Endothelial cell of umbilical vein (primary cell): Measurements from ENCODE around the gene OCIAD1. TPM values are rescaled to one million over a fixed set of nuclear protein-coding genes. Genes with fewer than 3 reads are reported as not detected.

ENCODE experiments used
- BruUV-seq: library from RNA; stranded (reverse); fragments of 400-500 nt; replicated peaks from 2 replicates; lab custom pipeline; 2021; lab: Mats Ljungman, UMichigan
- CTCF ChIA-PET: fragments of 300-600, 350-600 bp; sonication (Branson Sonifier 250); formaldehyde crosslinking; loops from one replicate; lab custom pipeline; 2021; ENCODE audit warnings: antibody characterized with exemption, inconsistent platforms; lab: Charles Lee
- POLR2A ChIA-PET: fragments of 300-600, 350-600 bp; sonication (Branson Sonifier 250); formaldehyde crosslinking; loops from one replicate; lab custom pipeline; 2021; ENCODE audit warnings: antibody characterized with exemption, inconsistent platforms; lab: Charles Lee
- DNase-seq: peaks from one replicate; pipeline ENCODE4 v3.0.0-alpha.2; 2011; ENCODE audit warnings: low read depth, low spot score
- FAIRE-seq: peaks from 2 replicates; lab custom pipeline; 2011; peaks lifted over from hg19 to GRCh38; lab: Jason Lieb, UNC
- H2AFZ ChIP-seq: 2 replicates; pipeline ENCODE4 v1.6.0; 2012; ENCODE audit warnings: low read depth, low read length, control low read depth, inconsistent platforms
- H3K27ac ChIP-seq: 2 replicates; pipeline ENCODE4 v1.5.1; 2011; ENCODE audit warnings: low read depth, mild to moderate bottlenecking, control low read depth, low read length, moderate library complexity; ENCODE audit not compliant: insufficient read depth
- H3K27me3 ChIP-seq, 2 experiments: 2 replicates each; pipeline versions ENCODE4 v1.6.0 to v1.6.1; 2011; ENCODE audit warnings: low read length in 2 of 2, mixed read lengths in 1 of 2; ENCODE audit not compliant: control insufficient read depth in 2 of 2, insufficient read depth in 2 of 2
- H3K36me3 ChIP-seq, 2 experiments: 2 replicates in 1 of 2; 3 replicates in 1 of 2; pipeline ENCODE4 v1.5.1; 2011; ENCODE audit warnings: low read length in 2 of 2, mild to moderate bottlenecking in 1 of 2, moderate library complexity in 1 of 2; ENCODE audit not compliant: control insufficient read depth in 2 of 2, insufficient read depth in 2 of 2; ENCODE audit errors: extremely low read depth in 1 of 2
- H3K4me1 ChIP-seq: 3 replicates; pipeline ENCODE4 v1.5.1; 2011; ENCODE audit warnings: mild to moderate bottlenecking, low read length; ENCODE audit not compliant: control insufficient read depth, insufficient read depth; ENCODE audit errors: extremely low read depth
- H3K4me2 ChIP-seq: 2 replicates; pipeline ENCODE4 v1.6.1; 2011; ENCODE audit warnings: low read length, control low read depth, mixed read lengths; ENCODE audit not compliant: insufficient read depth
- H3K4me3 ChIP-seq, 3 experiments: fragments of 200-600 bp in 1 of 3; sonication (generic), shearing (Covaris generic) in 1 of 3; replicated peaks in 1 of 3; 2 replicates each; pipeline ENCODE4 v1.5.1; 2011 to 2016; ENCODE audit warnings: control low read depth in 3 of 3, low read length in 3 of 3, mild to moderate bottlenecking in 2 of 3, inconsistent platforms in 1 of 3, low read depth in 1 of 3, moderate library complexity in 1 of 3; ENCODE audit not compliant: insufficient read depth in 1 of 3
- H3K79me2 ChIP-seq: 2 replicates; pipeline ENCODE4 v1.6.0; 2012; ENCODE audit warnings: low read length, inconsistent platforms; ENCODE audit not compliant: control insufficient read depth, insufficient read depth
- H3K9ac ChIP-seq: replicated peaks from 2 replicates; pipeline ENCODE3; 2011; ENCODE audit warnings: low read length, control low read depth; ENCODE audit not compliant: insufficient read depth; ENCODE audit errors: extremely low read depth
- H3K9me1 ChIP-seq: replicated peaks from 3 replicates; pipeline ENCODE4 v1.6.0; 2011; ENCODE audit warnings: mild to moderate bottlenecking, low read length; ENCODE audit not compliant: control insufficient read depth, insufficient read depth; ENCODE audit errors: extremely low read depth
- H3K9me3 ChIP-seq: replicated peaks from 2 replicates; pipeline ENCODE4 v1.5.1; 2012; ENCODE audit warnings: low read length, inconsistent platforms; ENCODE audit not compliant: control insufficient read depth, insufficient read depth
- H4K20me1 ChIP-seq: replicated peaks from 2 replicates; pipeline ENCODE3; 2011; ENCODE audit warnings: mild to moderate bottlenecking, low read length; ENCODE audit not compliant: control insufficient read depth, insufficient read depth; ENCODE audit errors: extremely low read depth
- CTCF ChIP-seq, 2 donors: IDR thresholded peaks; 1 replicate in 1 of 2; 2 replicates in 1 of 2; pipeline ENCODE4 v1.5.1; 2011; ENCODE audit warnings: low read length in 2 of 2, mild to moderate bottlenecking in 2 of 2, moderate library complexity in 2 of 2, control low read depth in 1 of 2, inconsistent platforms in 1 of 2, low read depth in 1 of 2; ENCODE audit not compliant: insufficient read depth in 1 of 2; ENCODE audit errors: extremely low read depth in 1 of 2
- EZH2 ChIP-seq: IDR thresholded peaks from 2 replicates; pipeline ENCODE4 v1.6.1; 2012; ENCODE audit warnings: borderline replicate concordance, low read depth, mild to moderate bottlenecking, moderate library complexity, low read length, inconsistent platforms; ENCODE audit not compliant: severe bottlenecking
- FOS ChIP-seq: IDR thresholded peaks from 2 replicates; pipeline ENCODE4 v1.6.1; 2011; ENCODE audit warnings: mild to moderate bottlenecking, low read length, moderate library complexity, borderline replicate concordance; ENCODE audit not compliant: insufficient read depth
- GATA2 ChIP-seq: IDR thresholded peaks from 2 replicates; pipeline ENCODE4 v1.7.0; 2011; ENCODE audit warnings: low read depth, mild to moderate bottlenecking, moderate library complexity, mixed read lengths, low read length; ENCODE audit not compliant: insufficient read length, insufficient read depth
- JUN ChIP-seq: IDR thresholded peaks from 2 replicates; pipeline ENCODE4 v1.6.1; 2011; ENCODE audit warnings: borderline replicate concordance, low read depth; ENCODE audit not compliant: insufficient read length, insufficient read depth
- MAX ChIP-seq: IDR thresholded peaks from 2 replicates; pipeline ENCODE4 v1.6.1; 2011; ENCODE audit not compliant: insufficient read depth, insufficient read length
- MYC ChIP-seq: IDR thresholded peaks from one replicate; pipeline ENCODE4 v1.6.1; 2011; ENCODE audit warnings: mild to moderate bottlenecking, low read depth, low read length
- POLR2A ChIP-seq: IDR thresholded peaks from 2 replicates; pipeline ENCODE4 v1.6.1; 2012; ENCODE audit warnings: low read depth, mild to moderate bottlenecking, control low read depth, low read length
- POLR2AphosphoS5 ChIP-seq: IDR thresholded peaks from 2 replicates; pipeline ENCODE4 v1.6.1; 2012; ENCODE audit warnings: low read depth, mild to moderate bottlenecking, control low read depth, low read length, moderate library complexity; ENCODE audit not compliant: insufficient read depth
- dilution Hi-C: fragments of 300-500 bp; cut with MboI; formaldehyde crosslinking; loops from one replicate; pipeline ENCODE4 v1.15.0; 2019; ENCODE audit warnings: low sequenced_read_pairs; ENCODE audit not compliant: extremely low pct_ligation_motif_present
- intact Hi-C: fragments of 100-400 bp; cut with micrococcal nuclease; formaldehyde crosslinking; loops from one replicate; pipeline ENCODE4 v1.10.0; 2022
- polyA plus RNA-seq, 4 experiments: library from polyadenylated mRNA; depleted of rRNA in 3 of 4; stranded (reverse) in 3 of 4; unstranded in 1 of 4; fragments of >200 nt; gene quantifications; 2 replicates each; pipeline versions ENCODE4 v1.2.1 to v1.2.3, GENCODE V29; 2011 to 2012; ENCODE audit warnings: missing spikeins in 1 of 4
- total RNA-seq: library from RNA; stranded (reverse); gene quantifications from 2 replicates; pipeline ENCODE4 v1.2.3, GENCODE V29; 2021

Gene OCIAD1
- total and polyA plus RNA-seq, 2 donors (not counting 3 experiments of a cell fraction or from before 2014, with no cell fraction given): 81.7 to 101 TPM

- Histone ChIP-seq H3K9me3 (no peaks in the 10 kb centered on the region), H3K9me1 (no peaks in the 10 kb centered on the region), H3K4me2 (no peak overlapping the region), H3K4me1 (no peaks in the 10 kb centered on the region), H4K20me1 (no peaks in the 10 kb centered on the region), H3K9ac (no peak overlapping the region), H3K27ac (no peak overlapping the region), H3K36me3 (no peaks in the 10 kb centered on the region), H3K27me3 (no peaks in the 10 kb centered on the region), H2AFZ (no peak overlapping the region), H3K4me3 (no peak overlapping the region), H3K79me2 (no peaks in the 10 kb centered on the region)
- DNase-seq (no peak), FAIRE-seq (no peak)
- no TSS peak for BruUV-seq
- TF ChIP-seq EZH2 (no peak), FOS (no peak), POLR2AphosphoS5 (no peak), MYC (no peak), POLR2A (no peak), JUN (no peak), CTCF (IDR thresholded peaks at IDR 0.05; ENCODE audit: extremely low read depth in 1 of 2, insufficient read depth in 1 of 2, low read depth in 1 of 2, low read length in 2 of 2) (no peak), GATA2 (no peak), MAX (no peak)
- dilution Hi-C loops (no loop called here), intact Hi-C loops (no loop called here)
- ChIA-PET CTCF (no interaction called here), POLR2A (no interaction called here)
Measured at GRCh38 chr4:48787056-48787455, 43.8 kb upstream of the OCIAD1 start.
